PFSK-1 (cell line): ENCODE measurements around the gene CYTIP.

Experiments used
- POLR2AphosphoS5 ChIP-seq: IDR thresholded peaks from 2 replicates; pipeline ENCODE4 v1.6.1; 2012; ENCODE audit warnings: low read depth, mild to moderate bottlenecking, control low read depth, low read length, moderate library complexity
- SIN3A ChIP-seq: IDR thresholded peaks from 2 replicates; pipeline ENCODE4 v1.6.1; 2012; ENCODE audit warnings: mild to moderate bottlenecking, low read length, moderate library complexity, borderline replicate concordance; ENCODE audit not compliant: insufficient read depth

- no peak for TF ChIP-seq SIN3A
- no peak for TF ChIP-seq POLR2AphosphoS5
These were observed at the start of gene CYTIP for GRCh38 chr2:157443795-157444640.
